Left lung (tissue), 10 donors: ENCODE results near the gene RUVBL1. TPM values are rescaled to one million over a fixed set of nuclear protein-coding genes. Genes with fewer than 3 reads are reported as not detected.
A peak's percentile ranks its signal among the peaks of the same experiment; 100 is the strongest.

Experiments
- ATAC-seq: fragments of 200-7000 bp; cut with Tn5 transposase; one replicate; pipeline ENCODE4 v1.9.1; 2020; ENCODE audit warnings: moderate library complexity
- DNase-seq, 4 donors: peaks; one replicate each; pipeline ENCODE4 v3.0.0-alpha.2; 2013 to 2020
- H3K27ac ChIP-seq, 2 donors: fragments of 200-600 bp; sonication (generic) in 1 of 2; one replicate each; pipeline versions ENCODE4 v1.5.0 to v1.8.0; 2020 to 2021
- H3K27me3 ChIP-seq, 2 donors: fragments of 200-600 bp; sonication (generic) in 1 of 2; one replicate each; pipeline versions ENCODE4 v1.5.0 to v1.8.0; 2020 to 2021
- H3K36me3 ChIP-seq, 2 donors: fragments of 200-600 bp; sonication (generic) in 1 of 2; one replicate each; pipeline versions ENCODE4 v1.5.0 to v1.8.0; 2020 to 2021
- H3K4me1 ChIP-seq, 2 donors: fragments of 200-600 bp; one replicate each; pipeline ENCODE4 v1.8.0; 2021
- H3K4me3 ChIP-seq, 2 donors: fragments of 200-600 bp; sonication (generic) in 1 of 2; one replicate each; pipeline versions ENCODE4 v1.5.0 to v1.8.0; 2020 to 2021; ENCODE audit warnings: mild to moderate bottlenecking in 1 of 2
- H3K9me3 ChIP-seq, 2 donors: fragments of 200-600 bp; sonication (generic) in 1 of 2; one replicate each; pipeline versions ENCODE4 v1.5.0 to v1.8.0; 2020 to 2021
- intact Hi-C, 2 donors: fragments of 100-400 bp; cut with DNase I; formaldehyde crosslinking; loops; one replicate each; pipeline versions ENCODE4 v1.11.2 to v1.14.2; 2022
- polyA plus RNA-seq, 6 donors: library from polyadenylated mRNA; unstranded; fragments of 120-200 nt; gene quantifications; one replicate each; pipeline ENCODE4 v1.2.1, GENCODE V29; 2013; ENCODE audit not compliant: insufficient read length in 6 of 6
- total RNA-seq, 2 donors: library from RNA; stranded (reverse); fragmentation: NEBNext Ultra II Directional; extraction: Animal tissue kit (Norgen Biotek cat#: 25700); gene quantifications; one replicate each; pipeline ENCODE4 v1.2.1, GENCODE V29; 2021
- TF ChIP-seq, protein P1 (sequence below), 2 donors: fragments of 200-600 bp; sonication (generic) in 1 of 2; IDR thresholded peaks; one replicate each; pipeline versions ENCODE4 v1.5.0 to v1.8.0; 2021; ENCODE audit warnings: antibody characterized with exemption in 2 of 2
- donor health status: DM: no; HTN: yes; CAD: no.
- donor health status: DM: no; HTN: no; CAD: no.

Gene RUVBL1
- total and polyA plus RNA-seq, 8 donors = 22.3 to 55.3 (median 48.1) TPM

DNA sequence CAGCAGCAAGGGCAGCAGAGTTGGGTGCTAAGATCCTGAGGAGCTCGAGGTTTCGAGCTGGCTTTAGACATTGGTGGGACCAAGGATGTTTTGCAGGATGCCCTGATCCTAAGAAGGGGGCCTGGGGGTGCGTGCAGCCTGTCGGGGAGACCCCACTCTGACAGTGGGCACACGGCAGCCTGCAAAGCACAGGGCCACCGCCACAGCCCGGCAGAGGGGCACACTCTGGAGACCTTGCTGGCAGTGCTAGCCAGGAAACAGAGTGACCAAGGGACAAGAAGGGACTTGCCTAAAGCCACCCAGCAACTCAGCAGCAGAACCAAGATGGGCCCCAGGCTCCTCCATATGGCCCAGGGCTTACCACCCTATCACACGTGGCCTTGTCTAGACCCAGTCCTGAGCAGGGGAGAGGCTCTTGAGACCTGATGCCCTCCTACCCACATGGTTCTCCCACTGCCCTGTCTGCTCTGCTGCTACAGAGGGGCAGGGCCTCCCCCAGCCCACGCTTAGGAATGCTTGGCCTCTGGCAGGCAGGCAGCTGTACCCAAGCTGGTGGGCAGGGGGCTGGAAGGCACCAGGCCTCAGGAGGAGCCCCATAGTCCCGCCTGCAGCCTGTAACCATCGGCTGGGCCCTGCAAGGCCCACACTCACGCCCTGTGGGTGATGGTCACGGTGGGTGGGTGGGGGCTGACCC, 52.6 kb downstream of the RUVBL1 start:
- H3K9me3 ChIP-seq = no peaks in the 10 kb centered on the region
- H3K27me3 ChIP-seq = peaks cover 0 to 2% of the 10 kb centered on the region in 2 donors
- H3K4me3 ChIP-seq = no peak overlapping the region
- TF ChIP-seq, protein P1, sequence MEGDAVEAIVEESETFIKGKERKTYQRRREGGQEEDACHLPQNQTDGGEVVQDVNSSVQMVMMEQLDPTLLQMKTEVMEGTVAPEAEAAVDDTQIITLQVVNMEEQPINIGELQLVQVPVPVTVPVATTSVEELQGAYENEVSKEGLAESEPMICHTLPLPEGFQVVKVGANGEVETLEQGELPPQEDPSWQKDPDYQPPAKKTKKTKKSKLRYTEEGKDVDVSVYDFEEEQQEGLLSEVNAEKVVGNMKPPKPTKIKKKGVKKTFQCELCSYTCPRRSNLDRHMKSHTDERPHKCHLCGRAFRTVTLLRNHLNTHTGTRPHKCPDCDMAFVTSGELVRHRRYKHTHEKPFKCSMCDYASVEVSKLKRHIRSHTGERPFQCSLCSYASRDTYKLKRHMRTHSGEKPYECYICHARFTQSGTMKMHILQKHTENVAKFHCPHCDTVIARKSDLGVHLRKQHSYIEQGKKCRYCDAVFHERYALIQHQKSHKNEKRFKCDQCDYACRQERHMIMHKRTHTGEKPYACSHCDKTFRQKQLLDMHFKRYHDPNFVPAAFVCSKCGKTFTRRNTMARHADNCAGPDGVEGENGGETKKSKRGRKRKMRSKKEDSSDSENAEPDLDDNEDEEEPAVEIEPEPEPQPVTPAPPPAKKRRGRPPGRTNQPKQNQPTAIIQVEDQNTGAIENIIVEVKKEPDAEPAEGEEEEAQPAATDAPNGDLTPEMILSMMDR (IDR thresholded peaks at IDR 0.05) = no peak
- intact Hi-C loops = no loop called here
- H3K36me3 ChIP-seq = peaks cover 5 to 76% of the 10 kb centered on the region in 2 donors
- DNase-seq (no peak), ATAC-seq (no peak)
- no peak overlapping the region for H3K27ac ChIP-seq
- H3K4me1 ChIP-seq = peaks cover 3 to 39% of the 10 kb centered on the region in 2 donors

DNA sequence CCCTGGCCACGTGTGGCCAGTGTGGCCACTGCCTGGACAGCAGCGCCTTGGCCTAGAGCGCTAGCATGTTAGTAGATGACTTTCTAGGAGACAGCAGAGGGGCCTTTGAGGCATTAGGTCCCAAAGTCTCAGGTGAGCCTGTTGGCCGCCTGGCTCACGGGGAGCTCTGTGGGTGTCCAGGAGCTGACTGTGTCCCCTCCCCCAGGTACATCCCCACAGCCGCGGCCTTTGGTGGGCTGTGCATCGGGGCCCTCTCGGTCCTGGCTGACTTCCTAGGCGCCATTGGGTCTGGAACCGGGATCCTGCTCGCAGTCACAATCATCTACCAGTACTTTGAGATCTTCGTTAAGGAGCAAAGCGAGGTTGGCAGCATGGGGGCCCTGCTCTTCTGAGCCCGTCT, 54.3 kb downstream of the RUVBL1 start:
- H3K36me3 ChIP-seq = peaks cover 10 to 94% of the 10 kb centered on the region in 2 donors
- intact Hi-C loops = no loop called here
- no peak overlapping the region for H3K4me3 ChIP-seq
- H3K4me1 ChIP-seq = peaks cover 0 to 21% of the 10 kb centered on the region in 2 donors
- H3K9me3 ChIP-seq = no peaks in the 10 kb centered on the region
- TF ChIP-seq, protein P1 (IDR thresholded peaks at IDR 0.05) = no peak
- no peak for ATAC-seq
- DNase-seq = no peak
- H3K27me3 ChIP-seq = no peaks in the 10 kb centered on the region
- H3K27ac ChIP-seq = no peak overlapping the region

DNA sequence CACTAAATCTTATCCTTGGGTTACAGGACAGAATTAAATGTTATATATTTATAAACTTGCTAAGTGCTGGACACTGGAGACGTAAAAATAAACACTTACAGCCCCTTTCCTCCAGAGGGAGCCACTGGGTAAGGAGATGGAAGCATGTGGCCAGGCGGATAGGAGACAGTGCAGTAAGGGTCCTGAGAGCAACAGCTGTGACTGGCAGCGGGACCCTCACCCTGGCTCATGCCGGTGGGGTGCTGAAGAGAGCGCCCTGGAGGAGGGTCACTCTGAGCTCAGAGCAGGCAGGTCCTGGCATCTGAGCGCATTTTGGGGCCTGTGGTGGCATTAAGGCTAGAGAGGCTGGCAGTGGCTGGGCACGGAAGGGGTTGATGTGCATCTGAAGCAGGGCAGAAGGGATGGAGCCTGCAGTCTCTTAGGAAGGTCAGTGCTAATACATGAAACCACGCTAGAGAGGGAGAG, 55.4 kb downstream of the RUVBL1 start:
- DNase-seq (no peak), ATAC-seq (peak; percentile 41)
- no peak overlapping the region for H3K4me3 ChIP-seq
- H3K27ac ChIP-seq = no peak overlapping the region
- no peaks in the 10 kb centered on the region for H3K9me3 ChIP-seq
- TF ChIP-seq, protein P1 (IDR thresholded peaks at IDR 0.05) = peak; percentile 25 to 29
- peaks cover 10 to 100% of the 10 kb centered on the region in 2 donors for H3K36me3 ChIP-seq
- H3K4me1 ChIP-seq = peaks cover 0 to 10% of the 10 kb centered on the region in 2 donors
- no peaks in the 10 kb centered on the region for H3K27me3 ChIP-seq
- intact Hi-C loops = no loop called here

DNA sequence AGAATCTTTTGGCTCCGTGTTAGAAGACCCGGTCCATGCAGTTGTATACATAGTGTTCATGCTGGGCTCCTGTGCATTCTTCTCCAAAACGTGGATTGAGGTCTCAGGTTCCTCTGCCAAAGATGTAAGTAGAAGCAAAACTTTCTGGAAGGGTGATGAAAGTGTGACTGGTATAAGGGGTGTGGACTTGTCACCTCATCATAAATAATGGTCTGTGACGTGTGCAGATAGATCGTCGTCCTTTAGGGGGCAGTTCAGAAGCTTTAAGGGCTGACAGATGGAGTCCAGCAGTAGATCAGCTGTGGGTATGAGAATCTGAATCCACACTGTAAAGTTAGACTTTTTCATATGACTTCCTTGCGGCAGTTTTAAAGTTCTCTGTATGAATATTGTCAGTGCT, 56.1 kb downstream of the RUVBL1 start:
- no peak for ATAC-seq
- H3K27ac ChIP-seq = no peak overlapping the region
- H3K4me3 ChIP-seq = no peak overlapping the region
- H3K27me3 ChIP-seq = no peaks in the 10 kb centered on the region
- intact Hi-C loops = no loop called here
- no peak for DNase-seq
- no peaks in the 10 kb centered on the region for H3K9me3 ChIP-seq
- H3K4me1 ChIP-seq = peaks cover 0 to 3% of the 10 kb centered on the region in 2 donors
- TF ChIP-seq, protein P1 (IDR thresholded peaks at IDR 0.05) = no peak
- peaks cover 10 to 100% of the 10 kb centered on the region in 2 donors for H3K36me3 ChIP-seq

DNA sequence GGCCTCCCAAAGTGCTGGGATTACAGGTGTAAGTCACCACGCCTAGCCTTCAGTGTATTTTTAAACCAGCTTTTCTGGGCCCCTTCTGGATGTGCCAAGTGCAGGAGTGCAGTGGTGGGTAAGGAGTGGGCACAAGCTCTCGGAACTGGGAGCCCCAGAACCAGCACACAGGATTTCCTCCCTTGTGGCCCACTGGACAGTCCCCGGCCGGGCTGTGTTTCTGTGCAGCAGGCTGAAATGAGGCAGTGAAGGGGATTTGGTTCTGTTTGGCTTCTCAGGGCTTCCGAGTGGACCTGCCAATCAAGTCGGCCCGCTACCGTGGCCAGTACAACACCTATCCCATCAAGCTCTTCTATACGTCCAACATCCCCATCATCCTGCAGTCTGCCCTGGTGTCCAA, 56.9 kb downstream of the RUVBL1 start:
- no peak overlapping the region for H3K27ac ChIP-seq
- intact Hi-C loops = no loop called here
- H3K4me1 ChIP-seq = no peaks in the 10 kb centered on the region
- TF ChIP-seq, protein P1 (IDR thresholded peaks at IDR 0.05) = no peak
- DNase-seq (no peak), ATAC-seq (no peak)
- peaks cover 10 to 100% of the 10 kb centered on the region in 2 donors for H3K36me3 ChIP-seq
- H3K4me3 ChIP-seq = no peak overlapping the region
- H3K27me3 ChIP-seq = no peaks in the 10 kb centered on the region
- no peaks in the 10 kb centered on the region for H3K9me3 ChIP-seq
